Measurements from ENCODE around the gene MYH6.
"Not testable (repeated sequence)": the region's sequence is repeated elsewhere in the genome, so short reads cannot be mapped to it uniquely, and the experiment has no call there.

MYH6 gene

DNA sequence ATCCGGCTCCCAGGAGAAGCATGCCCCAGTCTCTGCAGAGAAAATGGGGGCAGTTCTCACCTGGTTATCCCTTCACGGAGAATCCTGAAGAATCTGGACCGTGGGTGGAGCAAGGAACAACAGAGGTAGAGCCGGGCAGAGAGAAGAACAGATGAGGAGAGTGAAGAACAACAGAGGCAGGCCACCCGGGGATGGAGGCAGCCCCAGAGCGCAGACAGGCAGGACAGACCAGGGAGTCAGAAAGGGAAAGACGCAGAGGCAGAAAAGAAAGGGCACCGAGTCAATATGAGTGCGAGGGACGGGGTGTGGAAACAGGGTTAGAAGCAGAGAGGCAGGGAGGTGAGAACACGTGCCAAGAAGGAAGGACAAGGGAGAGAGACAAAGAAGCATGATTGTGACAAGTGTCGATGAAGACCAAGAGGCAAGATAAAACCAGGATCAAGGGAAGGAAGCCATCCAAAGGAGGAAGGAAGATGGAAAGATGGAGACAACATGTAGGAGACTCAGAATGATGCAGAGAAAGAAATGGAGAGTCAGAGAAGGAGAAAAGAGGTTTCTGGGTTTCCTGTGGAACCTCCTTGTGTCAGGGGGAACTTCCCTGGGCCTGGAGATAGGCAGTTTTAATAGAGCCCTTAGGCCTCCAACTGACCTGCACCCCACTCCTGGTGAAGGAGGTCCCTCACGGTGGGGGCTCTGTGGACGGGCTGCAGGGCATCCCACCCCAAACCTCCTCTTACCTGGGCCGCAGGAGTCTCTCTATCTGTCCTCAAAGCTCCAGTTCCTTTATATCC is at the start of gene MYH6:
Gene MYH6, minus strand, starts transcription at position 758 of the 791 bp plus-strand sequence. CDS start 1,050 bp downstream, outside the sequence.
- no peak for DNase-seq (ENCODE audit: low read depth)

DNA sequence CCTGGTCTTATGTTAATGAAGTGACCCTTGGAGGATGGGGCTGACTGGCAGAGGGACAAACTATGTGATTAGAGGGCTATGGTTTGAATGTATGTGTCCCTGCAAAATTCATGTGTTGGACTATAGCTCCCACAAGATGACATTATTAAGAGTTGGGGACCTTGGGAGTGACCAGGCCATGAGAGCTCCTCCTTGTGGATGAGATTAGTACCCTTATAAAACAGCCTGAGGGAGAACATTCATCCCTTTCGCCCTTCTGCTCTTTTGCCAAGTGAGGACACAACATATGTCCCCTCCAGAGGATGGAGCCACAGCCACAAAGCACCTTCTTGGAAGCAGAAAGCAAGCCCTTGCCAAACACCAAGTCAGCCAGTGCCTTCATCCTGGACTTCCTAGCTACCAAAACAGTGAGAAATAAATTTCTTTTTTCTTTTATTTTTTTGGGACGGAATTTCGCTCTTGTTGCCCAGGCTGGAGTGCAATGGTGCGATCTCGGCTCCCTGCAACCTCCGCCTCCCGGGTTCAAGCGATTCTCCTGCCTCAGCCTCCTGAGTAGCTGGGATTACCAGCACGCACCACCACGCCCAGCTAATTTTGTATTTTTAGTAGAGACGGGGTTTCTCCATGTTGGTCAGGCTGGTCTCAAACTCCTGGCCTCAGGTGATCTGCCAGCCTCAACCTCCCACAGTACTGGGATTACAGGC is 49.0 kb upstream of the MYH6 start:
- not testable (repeated sequence) for DNase-seq (ENCODE audit: low read depth)

DNA sequence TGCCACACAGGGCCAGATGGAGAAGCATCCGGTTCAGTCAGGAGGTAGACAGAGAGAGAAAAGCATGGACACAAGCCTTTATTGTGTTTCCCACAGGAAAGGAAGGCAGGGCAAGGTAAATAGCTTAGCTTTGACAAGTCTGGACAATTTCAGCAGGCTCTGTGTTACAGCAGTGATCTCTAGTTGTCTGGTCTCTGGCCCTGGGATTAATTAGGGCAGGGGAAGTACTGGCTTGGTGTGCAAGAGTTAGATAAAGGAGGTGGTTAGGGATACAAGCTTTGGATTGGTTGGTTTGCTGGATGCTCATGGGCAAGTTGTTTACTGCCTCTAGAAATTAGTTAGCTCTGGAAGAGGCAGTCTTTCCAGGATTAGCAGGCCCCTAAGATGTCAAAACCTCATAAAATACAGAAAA is 46.4 kb upstream of the MYH6 start:
- DNase-seq (ENCODE audit: low read depth): no peak

DNA sequence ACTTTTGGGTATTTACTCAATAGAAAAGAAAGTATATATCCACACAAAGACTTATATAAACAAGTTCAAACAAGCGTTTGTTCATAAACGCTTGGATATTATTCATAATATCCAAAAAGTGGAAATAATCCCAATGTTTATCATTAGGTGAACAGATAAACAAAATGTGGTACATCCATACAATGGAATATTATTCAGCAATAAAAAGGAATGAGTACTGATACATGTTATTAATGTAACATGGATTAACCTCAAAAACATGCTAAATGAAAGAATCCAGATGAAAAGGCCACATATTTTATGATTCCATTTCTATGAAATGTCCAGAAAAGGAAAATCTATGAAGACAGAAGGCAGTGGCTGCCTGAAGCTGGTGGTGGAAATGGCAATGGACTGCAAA is 44.2 kb upstream of the MYH6 start:
- DNase-seq (ENCODE audit: low read depth): no peak

DNA sequence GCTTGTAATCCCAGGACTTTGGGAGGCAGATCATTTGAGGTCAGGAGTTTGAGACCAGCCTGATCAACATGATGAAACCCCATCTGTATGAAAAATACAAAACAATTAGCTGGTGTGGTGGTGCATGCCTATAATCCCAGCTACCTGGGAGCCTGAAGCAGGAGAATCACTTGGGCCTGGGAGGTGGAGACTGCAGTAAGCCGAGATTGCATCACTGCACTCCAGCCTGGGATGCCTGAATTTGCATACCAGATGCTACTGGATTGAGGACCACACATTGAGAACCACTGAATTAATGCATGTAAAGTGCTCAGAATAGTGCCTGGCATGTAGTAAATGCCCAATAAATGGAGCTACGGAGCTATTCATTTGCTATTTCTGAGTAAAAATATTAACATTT is 42.3 kb upstream of the MYH6 start:
- no peak for DNase-seq (ENCODE audit: low read depth)

DNA sequence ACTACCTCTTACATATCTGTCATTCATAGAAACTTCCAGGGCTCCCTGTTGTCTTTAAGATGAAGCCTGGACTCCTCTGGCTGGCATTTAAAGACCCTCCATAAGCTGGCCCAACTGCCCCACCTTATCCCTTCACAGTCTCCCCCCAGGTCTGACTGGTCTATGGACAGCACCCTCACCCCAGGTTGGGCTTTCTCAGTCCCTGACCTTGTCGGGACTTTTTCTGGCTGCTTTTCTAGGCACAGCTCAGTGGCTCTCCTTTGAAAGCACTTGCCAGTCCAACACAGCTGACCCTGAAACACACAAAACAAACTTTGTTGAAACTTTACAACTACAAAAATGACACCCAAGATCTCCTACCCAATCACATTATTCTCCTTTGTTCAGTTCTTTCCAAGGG is 41.2 kb upstream of the MYH6 start:
- no peak for DNase-seq (ENCODE audit: low read depth)

DNA sequence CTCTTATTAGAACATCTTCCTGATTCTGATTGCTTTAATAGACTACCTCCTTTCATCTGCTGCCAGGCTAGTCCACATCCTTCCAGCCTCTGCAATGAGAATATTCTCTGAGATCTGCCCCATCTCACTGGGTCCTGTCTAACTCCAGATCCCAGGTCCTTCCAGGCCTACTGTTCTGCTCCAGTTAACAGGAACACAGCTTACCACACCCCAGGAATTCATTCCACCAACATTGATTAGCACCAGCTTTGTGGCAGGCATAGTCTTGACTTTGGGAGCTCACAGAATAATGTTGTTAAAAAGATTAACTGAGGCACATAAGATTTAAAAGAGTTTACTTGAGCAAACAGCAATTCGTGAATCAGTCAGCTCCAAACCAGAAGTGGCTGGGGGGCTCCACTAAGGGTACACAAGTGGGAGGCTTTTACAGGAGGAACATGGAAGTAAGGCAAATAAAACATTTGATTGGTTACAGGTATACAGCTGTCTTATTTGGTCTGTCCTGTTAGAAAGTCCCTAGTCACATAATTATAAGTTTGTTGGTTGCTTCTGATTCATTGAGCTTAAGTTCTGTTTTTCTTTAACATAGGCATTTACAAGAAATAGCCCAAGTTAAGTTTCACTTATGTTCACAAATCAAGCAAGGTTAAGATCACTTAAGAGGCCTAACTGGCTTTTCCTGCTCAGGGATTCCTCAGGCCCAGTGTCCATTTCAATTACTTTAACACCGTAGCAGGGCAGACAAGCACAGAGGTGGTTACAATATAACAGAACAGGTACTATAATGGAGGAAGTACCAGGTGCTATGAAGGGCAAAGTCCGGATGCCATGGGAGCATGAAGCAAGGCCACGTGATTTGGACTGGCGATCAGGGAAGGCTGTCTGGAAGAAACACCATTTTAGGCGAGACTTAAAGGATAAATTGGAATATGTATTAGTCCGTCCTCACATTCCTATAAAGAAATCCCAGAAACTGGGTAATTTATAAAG is 39.6 kb upstream of the MYH6 start:
- DNase-seq (ENCODE audit: low read depth): no peak

DNA sequence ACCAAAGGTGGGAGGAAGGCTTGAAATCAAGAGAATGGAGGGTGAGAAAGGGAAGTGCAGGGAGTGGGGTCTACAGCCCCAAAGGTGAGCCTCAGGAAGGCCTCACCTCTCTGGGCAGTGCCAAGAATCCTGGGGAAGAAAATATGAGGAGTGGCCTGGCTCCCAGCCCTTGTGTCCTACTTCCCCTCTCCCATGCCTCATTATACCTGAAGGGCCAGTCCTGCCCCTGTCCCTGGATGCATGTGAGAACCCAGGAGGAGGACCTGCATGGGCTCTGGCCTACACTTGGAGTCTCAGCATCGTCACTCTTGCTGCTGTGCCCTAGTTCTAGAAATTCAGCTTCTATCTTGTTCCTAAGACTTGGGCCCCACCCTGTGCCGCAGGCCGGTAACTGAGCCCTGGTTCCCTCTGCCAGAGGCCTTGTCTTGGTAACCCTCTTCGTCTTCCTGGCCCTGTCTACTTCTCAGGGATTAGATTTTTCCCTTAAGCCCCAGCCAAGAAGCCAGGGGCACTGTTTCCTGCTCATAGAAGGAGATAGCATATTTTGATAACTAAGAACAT is 38.3 kb upstream of the MYH6 start:
- DNase-seq (ENCODE audit: low read depth): no peak

DNA sequence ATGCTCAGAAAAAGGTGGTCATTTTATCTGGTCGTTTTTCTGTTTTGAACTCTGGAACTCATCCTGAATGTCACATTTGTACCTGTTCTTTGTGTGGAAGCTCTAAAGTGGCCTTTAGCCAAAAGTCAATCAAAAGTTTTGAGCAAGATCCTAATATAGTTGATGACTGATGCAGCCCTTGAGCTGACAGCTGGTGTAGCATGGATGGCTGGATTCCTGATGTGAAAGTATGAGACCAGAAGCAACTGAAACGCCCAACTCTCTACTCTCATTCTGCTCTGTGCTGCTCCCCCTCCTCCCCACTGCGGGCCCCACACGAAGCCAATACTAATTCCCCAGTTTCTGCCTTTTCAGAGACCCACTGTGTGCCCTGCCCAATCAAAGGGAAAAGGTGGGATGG is 37.7 kb upstream of the MYH6 start:
- no peak for DNase-seq (ENCODE audit: low read depth)

DNA sequence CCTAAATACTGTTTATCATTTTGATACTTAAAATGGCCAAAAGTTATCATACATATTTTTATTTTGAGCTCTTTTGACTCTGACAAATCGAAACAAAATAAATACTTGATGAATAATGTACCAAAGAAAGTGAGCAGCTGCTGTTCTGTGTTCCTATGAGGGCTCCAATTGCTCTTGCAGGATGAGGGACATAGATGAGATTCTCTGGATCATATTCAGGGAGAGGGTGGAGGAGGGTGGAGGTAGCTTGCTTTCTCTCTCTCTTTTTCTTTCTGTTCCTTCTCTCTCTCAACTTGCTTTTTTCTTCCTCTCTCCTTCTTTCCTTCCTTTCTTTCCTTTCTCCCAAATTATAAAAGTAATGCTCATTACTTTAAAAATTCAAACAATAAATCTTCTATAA is 36.2 kb upstream of the MYH6 start:
- DNase-seq (ENCODE audit: low read depth): no peak

DNA sequence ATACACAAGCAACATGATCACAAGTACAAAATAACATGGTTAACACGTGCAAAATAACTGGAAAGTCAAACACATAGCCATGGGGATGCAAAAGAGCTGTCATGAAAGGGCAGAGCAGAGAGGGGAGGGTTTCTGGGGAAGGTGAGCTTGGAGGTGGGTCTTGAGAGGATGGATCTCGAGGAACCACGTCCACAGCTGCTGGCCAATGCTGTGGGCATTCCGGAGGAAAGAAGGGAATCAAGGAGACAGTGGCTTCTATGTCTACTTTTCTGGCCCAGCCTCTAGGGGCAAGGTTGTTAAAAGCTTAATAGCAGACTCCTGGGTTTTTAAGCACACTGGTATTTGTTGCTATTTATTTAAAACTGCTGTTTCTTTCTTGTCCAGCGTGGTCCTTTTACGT is 35.8 kb upstream of the MYH6 start:
- DNase-seq (ENCODE audit: low read depth): no peak

DNA sequence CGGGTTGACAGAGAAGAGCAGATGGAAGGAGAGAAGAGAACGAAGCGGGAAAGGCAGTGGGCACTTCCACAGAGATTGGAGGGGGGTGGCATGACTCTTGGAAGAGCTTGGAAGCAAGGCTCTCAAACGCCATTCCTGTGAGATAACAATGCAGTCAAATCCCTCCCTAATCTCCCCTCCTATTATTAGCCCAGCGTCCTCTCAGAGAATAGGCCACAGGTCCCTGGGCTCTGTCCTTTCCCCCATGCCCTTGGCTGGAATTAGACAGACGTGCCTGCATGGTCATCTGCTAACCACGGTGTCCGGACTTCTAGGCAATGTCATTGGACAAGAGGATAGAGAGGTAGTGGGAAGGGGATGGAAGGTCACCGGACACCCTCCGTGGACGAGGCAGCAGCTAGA is 35.3 kb upstream of the MYH6 start:
- no peak for DNase-seq (ENCODE audit: low read depth)

DNA sequence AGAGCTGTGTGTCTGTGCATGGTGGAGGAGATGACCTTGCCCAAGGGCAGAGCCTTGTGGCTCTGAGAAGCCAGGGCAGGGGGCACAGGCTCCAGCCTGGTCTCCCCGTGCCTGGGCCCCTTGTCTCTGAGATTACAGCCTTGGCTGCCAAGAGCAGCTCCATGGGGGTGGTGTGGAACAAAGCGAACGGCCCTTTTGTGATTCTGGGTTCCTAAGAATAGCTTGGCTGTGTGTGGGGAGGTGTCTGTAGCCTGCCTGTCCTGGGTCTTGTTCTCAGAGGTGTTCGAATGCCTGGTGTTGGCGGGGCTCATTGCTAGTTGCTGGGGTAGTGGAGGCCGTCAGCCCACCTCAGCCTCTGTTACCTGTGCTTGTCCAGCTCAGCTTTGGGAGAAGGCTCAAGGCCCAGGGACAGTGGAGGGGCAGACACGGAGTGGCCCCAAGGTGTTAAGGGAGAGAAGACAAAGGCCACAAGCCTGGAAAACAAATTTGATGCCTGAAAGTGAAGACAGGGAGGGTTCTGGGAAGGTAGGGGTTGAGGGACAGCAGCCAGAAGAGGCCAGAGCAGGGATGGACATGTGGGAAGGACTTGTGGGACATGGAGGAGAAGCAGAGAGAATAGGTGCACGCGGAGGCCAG is 34.8 kb upstream of the MYH6 start:
- DNase-seq (ENCODE audit: low read depth): no peak

DNA sequence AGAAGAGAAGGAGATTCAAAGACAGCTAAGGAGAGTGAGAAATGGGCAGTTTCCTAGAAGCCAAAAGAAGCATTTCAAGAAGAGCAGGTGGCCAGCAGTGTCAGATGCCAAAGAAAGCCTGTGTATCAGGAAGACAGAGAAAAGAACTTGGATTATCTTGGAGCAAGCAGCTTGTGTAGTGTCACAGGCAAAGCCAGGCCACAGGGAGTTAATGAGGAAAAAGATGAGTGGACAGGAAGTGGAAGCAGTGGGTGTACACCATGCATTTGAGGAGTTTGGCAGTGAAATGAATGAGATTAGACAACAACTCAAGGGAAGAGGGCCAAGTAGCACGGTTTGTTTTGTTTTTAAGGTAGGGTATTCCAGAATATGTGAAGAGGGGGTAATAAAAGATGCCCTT is 33.0 kb upstream of the MYH6 start:
- DNase-seq (ENCODE audit: low read depth): no peak

DNA sequence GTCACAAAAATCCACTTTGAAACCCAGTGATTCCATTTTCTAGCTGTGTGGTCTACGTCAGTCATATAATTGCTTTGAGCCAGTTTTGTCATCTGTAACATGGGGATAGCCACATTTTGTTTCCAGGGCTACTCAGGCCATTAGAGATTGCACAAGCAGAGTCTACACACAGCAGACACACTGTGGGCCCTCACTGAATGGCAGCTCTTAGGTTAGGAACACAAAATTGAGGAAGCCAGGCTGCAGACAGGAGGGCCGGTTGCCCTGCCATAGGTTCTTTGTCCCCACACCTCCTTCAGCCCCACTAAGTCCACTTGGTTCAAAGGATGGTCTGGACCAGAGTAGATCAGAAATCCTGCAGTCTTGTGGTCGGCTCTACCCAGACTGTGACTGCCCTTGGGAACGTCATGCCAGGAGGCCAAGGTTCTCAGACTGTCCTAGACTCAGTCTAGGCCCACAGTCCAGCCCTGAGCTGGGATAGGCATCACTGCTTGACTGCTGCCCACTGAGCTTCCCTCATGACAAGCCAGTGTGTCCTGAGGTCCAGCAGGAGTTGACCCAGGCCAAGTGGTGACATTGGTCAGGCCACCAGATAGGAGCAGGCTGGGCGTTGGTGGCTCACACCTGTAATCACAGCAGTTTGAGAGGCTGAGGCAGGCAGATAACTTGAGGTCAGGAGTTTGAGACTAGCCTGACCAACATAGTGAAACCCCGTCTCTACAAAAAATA is 31.2 kb upstream of the MYH6 start:
- DNase-seq (ENCODE audit: low read depth): no peak

DNA sequence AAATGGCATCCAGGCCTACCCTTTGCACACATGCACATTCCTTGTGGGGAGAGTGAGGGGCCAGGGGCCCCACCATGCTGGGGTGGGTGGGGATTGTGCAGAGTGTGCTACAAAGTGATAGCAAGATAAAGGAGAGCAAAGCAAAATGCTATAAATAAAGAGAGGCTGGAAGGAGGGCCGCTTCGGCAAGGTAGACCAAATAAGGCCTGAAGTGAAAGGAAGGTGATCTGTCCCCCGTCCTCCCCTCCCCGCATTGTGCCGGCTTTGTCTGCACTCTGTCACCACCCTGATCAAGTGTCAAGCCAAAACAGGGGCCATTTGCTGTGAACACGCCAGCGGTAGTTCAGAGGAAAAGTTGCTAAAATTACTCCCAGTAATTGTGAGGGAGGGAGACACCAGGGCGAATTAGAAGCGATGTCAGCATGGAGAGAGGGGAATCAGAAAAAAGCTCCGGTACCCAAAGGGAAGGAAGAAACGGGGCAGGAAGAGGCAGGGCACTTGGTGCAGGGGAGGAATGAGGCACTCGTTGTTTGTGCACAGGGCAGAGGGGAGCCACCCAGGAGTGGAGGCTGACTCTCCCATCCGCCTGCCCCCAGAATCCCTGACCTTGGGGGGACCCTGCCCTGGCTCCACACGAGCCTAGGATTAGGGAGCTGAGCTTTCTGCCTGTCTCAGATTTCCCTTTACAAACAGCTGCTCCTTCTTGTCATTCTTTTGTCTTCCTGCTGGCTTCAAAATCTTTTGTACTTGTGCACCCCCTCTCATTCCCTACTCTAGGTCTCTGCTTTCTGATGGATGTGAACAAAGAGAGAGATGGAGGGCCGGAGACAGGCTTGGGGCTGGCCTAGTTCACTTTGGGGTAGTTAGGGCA is 30.3 kb upstream of the MYH6 start:
- no peak for DNase-seq (ENCODE audit: low read depth)

DNA sequence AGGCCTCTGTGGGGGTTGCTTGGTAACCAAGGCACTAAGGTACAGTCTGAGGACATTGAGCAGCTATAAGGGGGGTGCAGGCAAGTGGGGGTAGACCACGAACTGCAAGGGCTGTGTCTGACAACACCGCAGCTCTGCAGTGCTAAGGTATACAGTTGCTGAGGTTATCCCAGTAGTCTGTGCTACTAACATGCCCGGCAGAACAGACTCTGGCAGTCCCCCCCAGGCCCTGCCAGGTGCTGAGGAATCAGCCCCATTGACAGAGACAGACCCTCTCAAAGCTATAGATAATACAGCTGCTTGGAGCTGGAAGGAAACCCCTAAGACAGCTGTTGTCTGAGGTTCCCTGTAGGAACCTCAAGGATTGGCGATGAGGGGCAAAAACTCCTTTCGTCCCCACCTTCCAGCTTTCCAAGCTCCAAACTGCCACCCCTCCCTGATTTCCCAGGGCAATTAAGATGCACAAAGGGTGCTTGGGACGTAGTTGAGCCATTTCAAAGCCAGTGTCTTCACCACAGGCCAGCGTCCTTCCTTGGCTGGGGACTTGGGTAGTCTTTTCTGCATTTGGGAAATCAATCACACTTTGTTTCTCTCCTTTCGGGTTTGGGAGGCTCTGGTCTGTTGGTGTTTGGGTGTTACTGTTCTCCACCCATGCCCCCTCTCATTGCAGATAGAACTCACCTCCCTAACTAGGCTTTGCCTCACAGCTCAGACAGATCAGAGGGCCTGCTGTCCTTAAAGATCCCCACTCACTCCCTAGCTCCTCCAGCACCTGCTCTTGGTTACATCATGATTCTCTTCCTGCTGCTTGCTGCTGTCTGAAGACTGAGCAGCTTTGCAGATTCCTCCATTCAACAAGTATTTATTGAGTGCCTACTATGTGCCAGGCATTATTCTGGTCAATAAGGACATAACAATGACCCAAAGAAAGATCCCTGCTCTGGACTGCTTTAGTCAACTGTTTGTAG is 29.3 kb upstream of the MYH6 start:
- no peak for DNase-seq (ENCODE audit: low read depth)

DNA sequence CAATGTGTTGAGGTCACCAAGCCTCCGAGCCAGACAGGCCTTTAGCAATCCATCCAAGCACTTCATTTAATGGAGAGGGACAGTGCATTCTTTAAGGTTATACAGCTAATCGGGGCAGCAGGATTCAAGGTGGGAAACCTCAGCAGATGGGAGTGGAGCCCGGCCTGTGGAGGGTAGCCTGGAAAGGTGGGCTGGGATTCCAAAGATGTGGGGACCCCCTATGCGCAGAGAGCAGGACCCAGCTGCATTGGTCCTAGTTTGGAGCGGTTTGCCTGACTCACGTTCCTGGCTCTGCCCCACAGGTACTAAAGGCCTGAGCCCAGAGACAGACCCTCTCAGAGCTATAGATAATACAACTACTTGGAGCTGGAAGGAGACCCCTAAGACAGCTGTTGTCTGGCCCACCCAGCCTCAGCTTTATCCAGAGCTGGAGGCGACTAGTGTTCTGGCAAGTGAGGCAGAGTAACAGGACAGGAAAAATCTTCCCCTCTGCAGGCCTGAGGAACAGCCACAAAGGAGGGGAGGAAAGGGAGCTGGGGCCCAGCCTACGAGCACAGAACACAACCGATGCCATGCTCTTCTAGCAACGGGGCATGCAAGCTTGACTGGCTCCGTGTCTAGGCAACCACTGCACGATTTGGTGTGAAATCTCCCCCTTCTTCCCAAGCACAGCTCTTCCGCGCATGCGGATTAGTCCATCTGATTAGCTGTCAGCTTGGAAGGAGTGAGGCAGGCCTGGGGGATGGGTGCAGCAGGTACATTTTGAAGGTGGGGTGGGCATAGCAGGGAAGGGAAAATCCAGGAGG is 28.5 kb upstream of the MYH6 start:
- no peak for DNase-seq (ENCODE audit: low read depth)

Data from stimulated activated CD8-positive, alpha-beta memory T cell treated with anti-CD3 and anti-CD28 coated beads, Interleukin-12 subunit alpha, Interleukin-12 subunit beta, amount 100 ng/mL, for 1 hour (primary cell).